ENCODE results near the gene CD101. TPM values are rescaled to one million over a fixed set of nuclear protein-coding genes. Genes with fewer than 3 reads are reported as not detected.

The CD101 gene
- total RNA-seq, 2 donors from 2014 or later: 0.97 to 1.4 TPM

DNA sequence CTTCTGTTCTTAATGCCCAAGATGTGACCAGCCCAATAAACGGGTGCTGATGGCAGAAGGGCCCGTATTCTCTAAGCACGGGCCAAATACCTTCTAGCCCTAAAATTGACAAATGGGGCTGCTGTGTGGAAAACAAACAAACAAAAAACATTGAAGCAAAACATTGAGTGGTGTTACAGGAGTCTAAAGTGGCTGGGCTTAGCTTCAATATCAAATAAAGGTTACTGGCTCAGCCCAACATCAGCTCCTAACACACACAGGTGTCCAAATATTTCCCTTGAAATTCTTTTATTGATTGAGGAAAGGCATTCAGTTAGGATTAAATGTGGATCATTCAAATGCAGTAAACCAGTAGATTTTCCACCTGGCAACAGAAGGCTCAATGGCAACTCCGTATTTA lies 45.2 kb downstream of the CD101 start:
- Histone ChIP-seq H3K4me3 (ENCODE audit: low read length) (no peak overlapping the region), H3K36me3 (ENCODE audit: control insufficient read depth, insufficient read depth, low read length) (no peaks in the 10 kb centered on the region), H3K9me3 (ENCODE audit: control insufficient read depth, low read length) (no peaks in the 10 kb centered on the region), H3K27me3 (ENCODE audit: control insufficient read depth, insufficient read depth, low read length, poor library complexity, severe bottlenecking) (no peaks in the 10 kb centered on the region), H3K9ac (ENCODE audit: extremely low read depth, low read length, poor library complexity, severe bottlenecking) (no peak overlapping the region), H3K27ac (ENCODE audit: low read depth, low read length) (no peak overlapping the region), H3K4me1 (ENCODE audit: control insufficient read depth, insufficient read depth, low read length) (no peaks in the 10 kb centered on the region)
- 91 to 100% methylated on average over 2 to 4 of the region's 4 CpGs for WGBS, 2 experiments (ENCODE audit: insufficient coverage in 1 of 2, insufficient read length in 1 of 2)
- Mint-ChIP-seq H3K9me3 (no peaks in the 10 kb centered on the region), H3K27ac (no peak overlapping the region), H3K4me1 (peaks cover 2% of the 10 kb centered on the region), H3K36me3 (ENCODE audit: low read depth) (no peaks in the 10 kb centered on the region), H3K27me3 (ENCODE audit: insufficient read depth) (no peaks in the 10 kb centered on the region), H3K4me3 (no peak overlapping the region)
- TF ChIP-seq, protein P1, sequence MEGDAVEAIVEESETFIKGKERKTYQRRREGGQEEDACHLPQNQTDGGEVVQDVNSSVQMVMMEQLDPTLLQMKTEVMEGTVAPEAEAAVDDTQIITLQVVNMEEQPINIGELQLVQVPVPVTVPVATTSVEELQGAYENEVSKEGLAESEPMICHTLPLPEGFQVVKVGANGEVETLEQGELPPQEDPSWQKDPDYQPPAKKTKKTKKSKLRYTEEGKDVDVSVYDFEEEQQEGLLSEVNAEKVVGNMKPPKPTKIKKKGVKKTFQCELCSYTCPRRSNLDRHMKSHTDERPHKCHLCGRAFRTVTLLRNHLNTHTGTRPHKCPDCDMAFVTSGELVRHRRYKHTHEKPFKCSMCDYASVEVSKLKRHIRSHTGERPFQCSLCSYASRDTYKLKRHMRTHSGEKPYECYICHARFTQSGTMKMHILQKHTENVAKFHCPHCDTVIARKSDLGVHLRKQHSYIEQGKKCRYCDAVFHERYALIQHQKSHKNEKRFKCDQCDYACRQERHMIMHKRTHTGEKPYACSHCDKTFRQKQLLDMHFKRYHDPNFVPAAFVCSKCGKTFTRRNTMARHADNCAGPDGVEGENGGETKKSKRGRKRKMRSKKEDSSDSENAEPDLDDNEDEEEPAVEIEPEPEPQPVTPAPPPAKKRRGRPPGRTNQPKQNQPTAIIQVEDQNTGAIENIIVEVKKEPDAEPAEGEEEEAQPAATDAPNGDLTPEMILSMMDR (conservative IDR thresholded peaks at IDR 0.05): no peak
- no peak for DNase-seq

- no peaks in the 10 kb centered on the region for H3K4me1 ChIP-seq (ENCODE audit: control insufficient read depth, insufficient read depth, low read length)
- H3K4me3 Mint-ChIP-seq: no peak overlapping the region
- TF ChIP-seq, protein P1 (conservative IDR thresholded peaks at IDR 0.05): no peak
- H3K27ac Mint-ChIP-seq: no peak overlapping the region
- no peaks in the 10 kb centered on the region for H3K9me3 ChIP-seq (ENCODE audit: control insufficient read depth, low read length)
- H3K9me3 Mint-ChIP-seq: no peaks in the 10 kb centered on the region
- no peaks in the 10 kb centered on the region for H3K36me3 Mint-ChIP-seq (ENCODE audit: low read depth)
- H3K36me3 ChIP-seq (ENCODE audit: control insufficient read depth, insufficient read depth, low read length): no peaks in the 10 kb centered on the region
- no peaks in the 10 kb centered on the region for H3K27me3 ChIP-seq (ENCODE audit: control insufficient read depth, insufficient read depth, low read length, poor library complexity, severe bottlenecking)
- H3K27ac ChIP-seq (ENCODE audit: low read depth, low read length): no peak overlapping the region
- peaks cover 2% of the 10 kb centered on the region for H3K4me1 Mint-ChIP-seq
- no peaks in the 10 kb centered on the region for H3K27me3 Mint-ChIP-seq (ENCODE audit: insufficient read depth)
- no peak for DNase-seq
- H3K4me3 ChIP-seq (ENCODE audit: low read length): no peak overlapping the region
- no peak overlapping the region for H3K9ac ChIP-seq (ENCODE audit: extremely low read depth, low read length, poor library complexity, severe bottlenecking)
- WGBS, 2 experiments (ENCODE audit: insufficient coverage in 1 of 2, insufficient read length in 1 of 2): 72 to 93% methylated on average over 2 of the region's 2 CpGs
These were observed 45.7 kb downstream of the CD101 start for GRCh38 chr1:117047271-117047670.

GRCh38 chr1:117049857-117050256 lies 48.3 kb downstream of the CD101 start:
- Mint-ChIP-seq H3K4me3 (no peak overlapping the region), H3K27ac (no peak overlapping the region), H3K4me1 (peaks cover 2% of the 10 kb centered on the region), H3K36me3 (ENCODE audit: low read depth) (no peaks in the 10 kb centered on the region), H3K27me3 (ENCODE audit: insufficient read depth) (no peaks in the 10 kb centered on the region), H3K9me3 (no peaks in the 10 kb centered on the region)
- Histone ChIP-seq H3K27ac (ENCODE audit: low read depth, low read length) (no peak overlapping the region), H3K36me3 (ENCODE audit: control insufficient read depth, insufficient read depth, low read length) (no peaks in the 10 kb centered on the region), H3K4me1 (ENCODE audit: control insufficient read depth, insufficient read depth, low read length) (no peaks in the 10 kb centered on the region), H3K9ac (ENCODE audit: extremely low read depth, low read length, poor library complexity, severe bottlenecking) (no peak overlapping the region), H3K9me3 (ENCODE audit: control insufficient read depth, low read length) (no peaks in the 10 kb centered on the region), H3K27me3 (ENCODE audit: control insufficient read depth, insufficient read depth, low read length, poor library complexity, severe bottlenecking) (no peaks in the 10 kb centered on the region), H3K4me3 (ENCODE audit: low read length) (no peak overlapping the region)
- WGBS, 2 experiments (ENCODE audit: insufficient coverage in 1 of 2, insufficient read length in 1 of 2): 92 to 93% methylated on average over 3 to 5 of the region's 5 CpGs
- TF ChIP-seq, protein P1 (conservative IDR thresholded peaks at IDR 0.05): no peak
- no peak for DNase-seq
